T-helper 2 cell treated with Interferon-gamma antibody and Interleukin-4, amounts not matched to agents 5 μg/mL and 100 μg/mL, for 36 hours (primary cell): ENCODE measurements around the gene LAMA3.

Source experiments
- DNase-seq: peaks from one replicate; pipeline ENCODE4 v3.0.0; 2021; ENCODE audit warnings: low spot score
- H3K27ac Mint-ChIP-seq: one replicate; pipeline ENCODE4 v1.8.0; 2021; ENCODE audit warnings: mild to moderate bottlenecking, mixed read lengths
- H3K27me3 Mint-ChIP-seq: one replicate; pipeline ENCODE4 v1.8.0; 2021; ENCODE audit warnings: low read depth, mixed read lengths
- H3K36me3 Mint-ChIP-seq: one replicate; pipeline ENCODE4 v1.8.0; 2021; ENCODE audit warnings: low read depth, mixed read lengths
- H3K4me1 Mint-ChIP-seq: one replicate; pipeline ENCODE4 v1.8.0; 2021; ENCODE audit warnings: low read depth, mixed read lengths
- H3K4me3 Mint-ChIP-seq: one replicate; pipeline ENCODE4 v1.8.0; 2022; ENCODE audit warnings: mild to moderate bottlenecking, moderate library complexity, mixed read lengths
- H3K9me3 Mint-ChIP-seq: one replicate; pipeline ENCODE4 v1.8.0; 2021; ENCODE audit warnings: mixed read lengths

The LAMA3 gene

GRCh38 chr18:23897291-23897690 lies 208.0 kb downstream of the LAMA3 start:
- Mint-ChIP-seq H3K27me3 (peaks cover 27% of the 10 kb centered on the region), H3K4me1 (peaks cover 3% of the 10 kb centered on the region), H3K4me3 (no peak overlapping the region), H3K9me3 (no peaks in the 10 kb centered on the region), H3K36me3 (no peaks in the 10 kb centered on the region), H3K27ac (no peak overlapping the region)
- DNase-seq = no peak

GRCh38 chr18:23897733-23898132 lies 208.5 kb downstream of the LAMA3 start:
- no peak overlapping the region for H3K4me3 Mint-ChIP-seq
- H3K36me3 Mint-ChIP-seq = no peaks in the 10 kb centered on the region
- peaks cover 27% of the 10 kb centered on the region for H3K27me3 Mint-ChIP-seq
- DNase-seq = no peak
- peaks cover 3% of the 10 kb centered on the region for H3K4me1 Mint-ChIP-seq
- H3K27ac Mint-ChIP-seq = no peak overlapping the region
- no peaks in the 10 kb centered on the region for H3K9me3 Mint-ChIP-seq

- H3K27me3 Mint-ChIP-seq = peaks cover 20% of the 10 kb centered on the region
- no peak for DNase-seq
- H3K27ac Mint-ChIP-seq = no peak overlapping the region
- no peaks in the 10 kb centered on the region for H3K9me3 Mint-ChIP-seq
- H3K4me3 Mint-ChIP-seq = no peak overlapping the region
- H3K4me1 Mint-ChIP-seq = peaks cover 3% of the 10 kb centered on the region
- no peaks in the 10 kb centered on the region for H3K36me3 Mint-ChIP-seq
These were observed 211.7 kb downstream of the LAMA3 start for GRCh38 chr18:23900994-23901393.

- Mint-ChIP-seq H3K27ac (no peak overlapping the region), H3K9me3 (no peaks in the 10 kb centered on the region), H3K27me3 (peaks cover 15% of the 10 kb centered on the region), H3K4me3 (no peak overlapping the region), H3K4me1 (peaks cover 3% of the 10 kb centered on the region), H3K36me3 (no peaks in the 10 kb centered on the region)
- no peak for DNase-seq
These were observed 213.1 kb downstream of the LAMA3 start for GRCh38 chr18:23902396-23902795.

GRCh38 chr18:23903971-23904370 lies 214.7 kb downstream of the LAMA3 start:
- Mint-ChIP-seq H3K36me3 (no peaks in the 10 kb centered on the region), H3K27me3 (peaks cover 17% of the 10 kb centered on the region)

GRCh38 chr18:23906658-23907057 lies 217.4 kb downstream of the LAMA3 start:
- Mint-ChIP-seq H3K27ac (no peak overlapping the region), H3K36me3 (no peaks in the 10 kb centered on the region), H3K4me1 (no peaks in the 10 kb centered on the region), H3K27me3 (peaks cover 17% of the 10 kb centered on the region), H3K4me3 (no peak overlapping the region), H3K9me3 (no peaks in the 10 kb centered on the region)
- no peak for DNase-seq

More at GRCh38 chr18:23903971-23904370, 214.7 kb downstream of the LAMA3 start:
- Mint-ChIP-seq H3K9me3 (no peaks in the 10 kb centered on the region), H3K4me3 (no peak overlapping the region), H3K4me1 (peaks cover 3% of the 10 kb centered on the region), H3K27ac (no peak overlapping the region)
- no peak for DNase-seq

GRCh38 chr18:23908827-23909226 lies 219.6 kb downstream of the LAMA3 start:
- no peaks in the 10 kb centered on the region for H3K4me1 Mint-ChIP-seq
- no peak overlapping the region for H3K4me3 Mint-ChIP-seq
- no peak for DNase-seq
- H3K27me3 Mint-ChIP-seq = peaks cover 21% of the 10 kb centered on the region
- H3K27ac Mint-ChIP-seq = no peak overlapping the region
- no peaks in the 10 kb centered on the region for H3K36me3 Mint-ChIP-seq
- no peaks in the 10 kb centered on the region for H3K9me3 Mint-ChIP-seq

- DNase-seq = no peak
- Mint-ChIP-seq H3K9me3 (no peaks in the 10 kb centered on the region), H3K4me3 (no peak overlapping the region), H3K27ac (no peak overlapping the region), H3K4me1 (no peaks in the 10 kb centered on the region), H3K27me3 (peaks cover 23% of the 10 kb centered on the region), H3K36me3 (no peaks in the 10 kb centered on the region)
These were observed 220.8 kb downstream of the LAMA3 start for GRCh38 chr18:23910032-23910431.

GRCh38 chr18:23912356-23912755 lies 223.1 kb downstream of the LAMA3 start:
- no peak for DNase-seq
- Mint-ChIP-seq H3K9me3 (no peaks in the 10 kb centered on the region), H3K4me3 (no peak overlapping the region), H3K27me3 (peaks cover 26% of the 10 kb centered on the region), H3K4me1 (no peaks in the 10 kb centered on the region), H3K36me3 (no peaks in the 10 kb centered on the region), H3K27ac (no peak overlapping the region)

GRCh38 chr18:23916338-23916737 lies 227.1 kb downstream of the LAMA3 start:
- Mint-ChIP-seq H3K27ac (no peak overlapping the region), H3K4me3 (no peak overlapping the region), H3K27me3 (peaks cover 41% of the 10 kb centered on the region), H3K4me1 (peaks cover 12% of the 10 kb centered on the region), H3K9me3 (no peaks in the 10 kb centered on the region), H3K36me3 (no peaks in the 10 kb centered on the region)
- no peak for DNase-seq

GRCh38 chr18:23918395-23919032 lies 229.3 kb downstream of the LAMA3 start:
- no peaks in the 10 kb centered on the region for H3K36me3 Mint-ChIP-seq
- H3K27me3 Mint-ChIP-seq = peaks cover 45% of the 10 kb centered on the region
- H3K27ac Mint-ChIP-seq = no peak overlapping the region
- peak; percentile 40 for DNase-seq
- no peaks in the 10 kb centered on the region for H3K9me3 Mint-ChIP-seq
- H3K4me1 Mint-ChIP-seq = peaks cover 20% of the 10 kb centered on the region
- no peak overlapping the region for H3K4me3 Mint-ChIP-seq

- Mint-ChIP-seq H3K4me1 (peaks cover 20% of the 10 kb centered on the region), H3K9me3 (no peaks in the 10 kb centered on the region), H3K36me3 (no peaks in the 10 kb centered on the region), H3K4me3 (no peak overlapping the region), H3K27ac (no peak overlapping the region), H3K27me3 (peaks cover 40% of the 10 kb centered on the region)
- DNase-seq = no peak
These were observed 230.8 kb downstream of the LAMA3 start for GRCh38 chr18:23920054-23920453.

GRCh38 chr18:23921716-23922285 lies 232.5 kb downstream of the LAMA3 start:
- Mint-ChIP-seq H3K27ac (no peak overlapping the region), H3K27me3 (peaks cover 36% of the 10 kb centered on the region), H3K36me3 (no peaks in the 10 kb centered on the region), H3K4me1 (peaks cover 20% of the 10 kb centered on the region), H3K9me3 (no peaks in the 10 kb centered on the region), H3K4me3 (no peak overlapping the region)
- no peak for DNase-seq

- H3K9me3 Mint-ChIP-seq = no peaks in the 10 kb centered on the region
- peaks cover 20% of the 10 kb centered on the region for H3K4me1 Mint-ChIP-seq
- no peak for DNase-seq
- H3K27ac Mint-ChIP-seq = no peak overlapping the region
- peak overlapping the region; percentile 2 for H3K4me3 Mint-ChIP-seq
- no peaks in the 10 kb centered on the region for H3K36me3 Mint-ChIP-seq
- H3K27me3 Mint-ChIP-seq = peaks cover 26% of the 10 kb centered on the region
These were observed 233.7 kb downstream of the LAMA3 start for GRCh38 chr18:23922939-23923338.

- Mint-ChIP-seq H3K4me3 (no peak overlapping the region), H3K27ac (no peak overlapping the region), H3K27me3 (peaks cover 20% of the 10 kb centered on the region), H3K36me3 (peaks cover 2% of the 10 kb centered on the region), H3K4me1 (peaks cover 28% of the 10 kb centered on the region), H3K9me3 (peaks cover 2% of the 10 kb centered on the region)
- no peak for DNase-seq
These were observed 235.6 kb downstream of the LAMA3 start for GRCh38 chr18:23924813-23925212.
